Eye (tissue), 1 donor: ENCODE results near the gene EIF4G3.
A peak's percentile ranks its signal among the peaks of the same experiment; 100 is the strongest.
"Not testable (repeated sequence)": the region's sequence is repeated elsewhere in the genome, so short reads cannot be mapped to it uniquely, and the experiment has no call there.

ENCODE experiments used
- DNase-seq: peaks from one replicate; pipeline ENCODE4 v3.0.0-alpha.2; 2015

The EIF4G3 gene

GRCh38 chr1:21182181-21182731 lies 5.6 kb upstream of the EIF4G3 start:
- no peak for DNase-seq

DNA sequence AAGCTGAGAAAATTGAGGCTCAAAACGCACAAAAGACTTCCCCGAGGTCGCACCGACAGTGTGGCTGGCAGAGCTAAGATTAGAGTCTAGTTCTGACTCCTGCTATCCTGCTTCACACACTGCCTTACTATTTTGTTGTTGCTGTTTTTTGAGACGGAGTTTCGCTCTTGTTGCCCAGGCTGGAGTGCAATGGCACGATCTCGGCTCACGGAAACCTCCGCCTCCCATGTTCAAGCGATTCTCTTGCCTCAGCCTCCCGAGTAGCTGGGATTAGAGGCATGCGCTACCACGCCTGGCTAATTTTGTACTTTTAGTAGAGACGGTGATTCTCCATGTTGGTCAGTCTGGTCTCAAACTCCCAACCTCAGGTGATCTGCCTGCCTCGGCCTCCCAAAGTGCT lies 1.6 kb upstream of the EIF4G3 start:
- DNase-seq: not testable (repeated sequence)

GRCh38 chr1:21175670-21176581 lies 771 bp downstream of the EIF4G3 start:
- DNase-seq: peak; percentile 81

- DNase-seq: no peak
Observed at GRCh38 chr1:21175324-21175669, 1.4 kb downstream of the EIF4G3 start.

- DNase-seq: peak; percentile 51
Observed at GRCh38 chr1:21174654-21175323, 1.9 kb downstream of the EIF4G3 start.

- DNase-seq: no peak
Observed at GRCh38 chr1:21174230-21174629, 2.5 kb downstream of the EIF4G3 start.

GRCh38 chr1:21173096-21173495 lies 3.6 kb downstream of the EIF4G3 start:
- not testable (repeated sequence) for DNase-seq

GRCh38 chr1:21170837-21171236 lies 5.9 kb downstream of the EIF4G3 start:
- peak; percentile 73 for DNase-seq

DNA sequence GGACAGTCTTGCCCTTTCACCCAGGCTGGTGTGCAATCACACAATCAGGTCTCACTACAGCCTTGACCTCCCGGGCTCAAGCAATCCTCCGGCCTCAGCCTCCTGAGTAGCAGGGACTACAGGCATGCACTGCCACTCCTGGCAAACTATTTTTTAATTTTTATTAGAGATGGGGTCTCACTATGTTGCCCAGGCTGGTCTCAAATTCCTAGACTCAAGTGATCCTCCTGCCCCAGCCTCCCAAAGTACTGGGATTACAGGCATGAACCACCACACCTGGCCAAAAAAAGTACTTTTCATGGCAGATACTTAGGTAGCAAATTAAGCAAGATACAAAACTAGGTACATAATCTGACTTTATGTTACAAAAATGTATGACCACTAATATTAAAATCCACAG lies 8.3 kb downstream of the EIF4G3 start:
- DNase-seq: no peak

DNA sequence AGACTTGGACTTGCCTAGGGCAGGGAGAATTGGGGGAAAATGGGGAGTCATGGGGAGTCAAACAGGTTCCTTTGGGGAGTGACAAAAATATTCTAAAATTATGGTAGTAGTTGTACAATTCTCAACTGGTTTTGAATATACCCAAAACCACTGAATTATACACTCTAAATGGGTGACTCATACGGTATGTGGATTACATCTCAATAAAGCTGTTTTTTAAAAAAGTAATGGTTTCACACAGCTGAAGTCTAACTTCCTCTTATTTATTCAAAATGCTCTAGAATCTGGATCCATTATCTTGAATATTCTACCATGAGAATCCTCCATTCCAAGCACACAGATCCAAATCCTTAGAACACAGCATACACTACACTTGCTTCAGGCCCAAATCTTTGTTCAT lies 11.1 kb downstream of the EIF4G3 start:
- no peak for DNase-seq

GRCh38 chr1:21165076-21165475 lies 11.6 kb downstream of the EIF4G3 start:
- DNase-seq: no peak

- no peak for DNase-seq
Observed at GRCh38 chr1:21164266-21164665, 12.4 kb downstream of the EIF4G3 start.

DNA sequence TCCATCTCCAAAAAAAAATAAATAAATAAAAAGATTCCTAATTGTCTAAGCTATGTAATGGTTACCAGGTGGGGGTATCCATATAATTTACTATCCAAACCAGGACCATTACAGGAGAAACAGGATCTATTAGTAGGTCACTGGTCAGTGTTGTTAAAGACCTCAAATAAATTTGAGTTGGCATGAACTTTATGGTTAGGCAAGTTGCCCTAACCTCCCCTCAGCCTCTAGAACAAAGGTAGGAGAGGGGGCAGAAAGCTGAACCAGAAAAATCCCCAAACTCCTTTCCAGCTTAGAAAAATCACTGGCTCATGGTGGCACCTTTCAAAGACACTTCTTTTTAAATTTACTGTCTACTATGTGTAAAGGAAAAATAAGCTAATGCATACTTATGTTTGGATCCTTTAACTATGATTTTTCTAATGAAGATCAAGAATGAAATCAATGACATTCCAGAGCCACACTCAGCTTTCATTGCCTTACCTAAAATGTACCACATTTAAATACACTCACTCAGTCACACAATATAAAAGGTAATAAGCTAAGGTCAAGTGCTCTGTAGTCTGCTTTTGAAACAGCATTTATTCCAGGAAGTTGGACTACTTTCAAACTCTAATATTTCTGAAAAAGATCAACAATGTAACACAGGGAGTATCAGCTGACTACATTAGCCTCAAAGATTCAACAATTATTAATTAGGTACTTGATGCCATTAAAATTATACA lies 13.8 kb downstream of the EIF4G3 start:
- DNase-seq: no peak

DNA sequence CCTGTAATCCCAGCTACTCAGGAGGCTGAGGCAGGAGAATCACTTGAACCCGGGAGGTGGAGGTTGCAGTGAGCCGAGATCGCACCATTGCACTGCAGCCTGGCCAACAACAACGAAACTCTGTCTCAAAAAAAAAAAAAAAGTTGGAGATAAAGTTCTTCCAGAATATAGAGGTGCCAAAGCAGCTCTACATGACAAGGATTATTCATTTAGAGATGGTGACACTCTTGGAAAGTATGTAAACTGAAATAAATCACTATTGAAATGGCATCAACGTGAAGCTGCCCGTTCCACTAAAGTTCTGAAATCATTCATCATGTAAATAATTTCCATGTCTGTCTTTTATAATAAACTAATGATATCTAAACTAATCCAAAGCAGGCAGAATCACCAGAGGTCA lies 14.9 kb downstream of the EIF4G3 start:
- DNase-seq: no peak

- DNase-seq: no peak
Observed at GRCh38 chr1:21160263-21160796, 16.4 kb downstream of the EIF4G3 start.

DNA sequence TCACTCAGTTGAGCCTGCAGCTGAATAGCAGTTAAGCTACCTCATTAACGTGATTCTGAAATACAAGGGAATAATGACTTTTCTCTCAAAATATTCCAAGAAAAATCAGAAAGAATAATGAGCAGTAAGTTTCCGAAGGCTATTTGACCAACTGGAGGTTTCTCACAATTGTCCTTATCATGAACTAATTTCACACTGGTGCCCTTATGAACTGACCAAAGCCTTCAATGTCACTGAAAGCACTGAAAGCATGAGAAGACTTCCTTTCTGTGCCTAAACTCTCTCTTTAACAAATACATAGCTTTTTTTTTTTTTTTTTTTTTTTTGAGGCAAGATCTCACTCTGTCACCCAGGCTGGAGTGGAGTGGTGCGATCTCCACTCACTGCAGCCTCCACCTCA lies 18.8 kb downstream of the EIF4G3 start:
- DNase-seq: no peak

GRCh38 chr1:21157054-21157453 lies 19.6 kb downstream of the EIF4G3 start:
- DNase-seq: no peak

- DNase-seq: no peak
Observed at GRCh38 chr1:21156019-21156418, 20.7 kb downstream of the EIF4G3 start.

DNA sequence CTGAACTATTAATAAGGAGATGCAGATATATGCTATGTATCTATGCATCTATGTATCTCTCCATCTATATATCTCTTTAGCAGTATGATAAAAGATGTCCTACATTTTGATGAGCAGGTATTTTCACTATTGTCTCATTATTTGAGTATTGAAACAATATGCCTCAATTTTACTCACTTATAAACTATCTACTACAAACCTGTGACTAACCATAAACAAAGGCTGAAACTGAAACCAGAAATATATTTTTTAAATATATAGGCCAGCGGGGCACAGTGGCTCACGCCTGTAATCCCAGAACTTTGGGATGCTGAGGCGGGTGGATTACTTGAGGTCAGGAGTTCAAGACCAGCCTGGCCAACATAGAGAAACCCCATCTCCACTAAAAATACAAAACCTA lies 22.0 kb downstream of the EIF4G3 start:
- DNase-seq: no peak

DNA sequence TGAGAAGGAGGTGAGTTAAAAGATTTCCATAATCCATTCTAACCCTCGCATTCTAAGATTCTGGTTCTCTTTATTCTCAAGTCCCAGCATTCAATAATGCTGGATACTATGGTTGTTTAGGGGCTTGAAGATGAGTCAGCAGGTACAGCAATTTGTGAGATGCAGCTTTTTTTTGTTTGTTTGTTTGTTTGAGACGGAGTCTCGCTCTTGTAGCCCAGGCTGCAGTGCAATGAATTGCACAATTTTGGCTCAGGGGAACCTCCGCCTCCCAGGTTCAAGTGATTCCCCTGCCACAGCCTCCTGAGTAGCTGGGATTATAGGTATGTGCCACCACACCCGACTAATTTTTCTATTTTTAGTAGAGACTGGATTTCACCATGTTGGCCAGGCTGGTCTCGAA lies 23.3 kb downstream of the EIF4G3 start:
- no peak for DNase-seq

GRCh38 chr1:21152423-21153100 lies 24.1 kb downstream of the EIF4G3 start:
- DNase-seq: no peak

DNA sequence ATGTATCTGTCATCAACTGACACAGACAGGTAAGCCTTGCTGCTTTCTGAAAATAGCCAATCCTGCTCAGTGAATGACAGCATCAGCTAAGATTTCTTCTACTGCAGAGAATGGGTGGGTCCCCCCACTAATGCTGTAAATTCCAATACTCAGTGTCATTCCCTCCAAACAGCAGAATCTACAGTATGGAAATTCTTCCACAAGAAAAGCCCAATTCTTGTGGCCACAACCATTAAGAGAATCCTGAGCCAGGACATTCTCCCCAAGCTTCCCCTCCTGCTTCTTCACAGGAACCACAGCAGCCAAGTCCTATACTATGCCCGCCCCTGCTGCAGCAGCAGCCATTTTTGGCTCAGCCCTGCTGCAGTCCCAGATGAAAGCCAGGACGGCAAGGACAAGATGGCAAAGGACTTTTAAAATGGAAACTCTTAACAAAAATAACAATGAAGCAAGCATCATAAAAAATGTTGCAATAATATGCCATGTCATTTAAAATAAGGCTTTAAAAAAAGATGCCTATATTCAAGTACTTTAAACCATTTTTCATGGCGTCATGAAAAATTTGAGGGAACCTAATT lies 26.8 kb downstream of the EIF4G3 start:
- peak; percentile 57 for DNase-seq
